PC-3 (cell line): ENCODE data around the gene PELI2. TPM values are rescaled to one million over a fixed set of nuclear protein-coding genes. Genes with fewer than 3 reads are reported as not detected.

Experiments
- ATAC-seq: fragments of 200-7000 bp; cut with Tn5 transposase; 2 replicates; pipeline ENCODE4 v1.9.1; 2020; ENCODE audit warnings: mild to moderate bottlenecking, moderate library complexity
- BruUV-seq: library from RNA; stranded (reverse); fragments of 400-500 nt; replicated peaks from 2 replicates; lab custom pipeline; 2021; lab: Mats Ljungman, UMichigan
- CTCF ChIA-PET: fragments of 300-600 bp; sonication (Branson Sonifier 250); formaldehyde crosslinking; loops from one replicate; lab custom pipeline; 2022; ENCODE audit warnings: antibody characterized with exemption; lab: Charles Lee
- POLR2A ChIA-PET: fragments of 300-600 bp; sonication (Branson Sonifier 250); formaldehyde crosslinking; loops from one replicate; lab custom pipeline; 2022; ENCODE audit warnings: antibody characterized with exemption; ENCODE audit not compliant: unreplicated experiment; lab: Charles Lee
- DNase-seq: peaks from one replicate; pipeline ENCODE4 v3.0.0-alpha.2; 2015
- H2AFZ ChIP-seq: fragments of 300-600 bp; sonication (generic); 2 replicates; pipeline ENCODE4 v1.6.0; 2016; ENCODE audit warnings: antibody characterized with exemption, low read length
- H3F3A ChIP-seq: fragments of 300-600 bp; sonication (generic); one replicate; pipeline ENCODE4 v1.6.0; 2017; ENCODE audit warnings: antibody characterized with exemption, low read length, control low read depth, mild to moderate bottlenecking; ENCODE audit not compliant: unreplicated experiment
- H3K27ac ChIP-seq: fragments of 300-600 bp; sonication (generic); 2 replicates; pipeline ENCODE4 v1.5.1; 2016; ENCODE audit warnings: mild to moderate bottlenecking, low read length
- H3K27me3 ChIP-seq: fragments of 300-600 bp; sonication (generic); 2 replicates; pipeline ENCODE4 v1.6.1; 2016; ENCODE audit warnings: low read length, mixed read lengths
- H3K36me3 ChIP-seq: fragments of 300-600 bp; sonication (generic); 2 replicates; pipeline ENCODE4 v1.6.1; 2016; ENCODE audit warnings: low read depth, mixed run types, low read length, mixed read lengths
- H3K4me1 ChIP-seq: fragments of 300-600 bp; sonication (generic); 2 replicates; pipeline ENCODE4 v1.5.1; 2016; ENCODE audit warnings: low read length; ENCODE audit not compliant: insufficient read depth
- H3K4me2 ChIP-seq: fragments of 300-600 bp; sonication (generic); 2 replicates; pipeline ENCODE4 v1.6.0; 2016; ENCODE audit warnings: low read length
- H3K4me3 ChIP-seq: fragments of 300-600 bp; sonication (generic); 2 replicates; pipeline ENCODE4 v1.5.1; 2016; ENCODE audit warnings: mild to moderate bottlenecking, low read length, mixed read lengths
- H3K79me2 ChIP-seq: fragments of 300-600 bp; sonication (generic); 2 replicates; pipeline ENCODE4 v1.6.1; 2017; ENCODE audit warnings: low read length, mixed read lengths
- H3K9ac ChIP-seq: fragments of 300-600 bp; sonication (generic); 2 replicates; pipeline ENCODE4 v1.6.0; 2016; ENCODE audit warnings: mild to moderate bottlenecking, low read length
- H3K9me2 ChIP-seq: fragments of 300-600 bp; sonication (generic); replicated peaks from 2 replicates; pipeline ENCODE4 v1.6.1; 2016; ENCODE audit warnings: mixed run types, low read length, mixed read lengths
- H3K9me3 ChIP-seq: fragments of 300-600 bp; sonication (generic); 2 replicates; pipeline ENCODE4 v1.6.1; 2016; ENCODE audit warnings: low read length, mixed read lengths
- H4K20me1 ChIP-seq: fragments of 300-600 bp; sonication (generic); 2 replicates; pipeline ENCODE4 v1.6.1; 2016; ENCODE audit warnings: low read length, mixed read lengths
- EZH2 ChIP-seq: fragments of 300-600 bp; sonication (generic); IDR thresholded peaks from one replicate; pipeline ENCODE4 v1.6.1; 2017; ENCODE audit warnings: antibody characterized with exemption, mild to moderate bottlenecking, low read length; ENCODE audit not compliant: unreplicated experiment
- EZH2phosphoT487 ChIP-seq: fragments of 300-600 bp; sonication (generic); IDR thresholded peaks from 2 replicates; pipeline ENCODE4 v1.6.1; 2018; ENCODE audit warnings: mild to moderate bottlenecking, antibody characterized with exemption, low read length, borderline replicate concordance
- intact Hi-C: fragments of 100-400 bp; cut with micrococcal nuclease; formaldehyde crosslinking; loops from 2 replicates; pipeline ENCODE4 v1.9.0; 2023
- total RNA-seq: library from RNA; depleted of rRNA; stranded (reverse); fragments of >200 nt; gene quantifications from 2 replicates; pipeline ENCODE4 v1.2.3, GENCODE V29; 2014
- TF ChIP-seq, protein P1 (sequence below): fragments of 300-600 bp; sonication (generic); conservative IDR thresholded peaks from 2 replicates; pipeline ENCODE4 v1.5.1; 2017; ENCODE audit warnings: antibody characterized with exemption, low read depth, mild to moderate bottlenecking, low read length

Gene PELI2
- total RNA-seq, 1 experiment from 2014 or later: 0.11 TPM

- H3K27me3 ChIP-seq: peaks cover 100% of the 10 kb centered on the region
- H3F3A ChIP-seq: no peaks in the 10 kb centered on the region
- no peaks in the 10 kb centered on the region for H4K20me1 ChIP-seq
- H3K79me2 ChIP-seq: no peaks in the 10 kb centered on the region
- no peaks in the 10 kb centered on the region for H3K36me3 ChIP-seq
- H3K27ac ChIP-seq: no peak overlapping the region
- no peak overlapping the region for H2AFZ ChIP-seq
- H3K4me1 ChIP-seq: no peaks in the 10 kb centered on the region
- BruUV-seq: no TSS peak
- no peak overlapping the region for H3K4me3 ChIP-seq
- ChIA-PET CTCF (interaction anchor here (0.6 kb wide), 1 partner anchor 485 kb away, joined by 3 read pairs; no protein-coding TSS in a partner anchor), POLR2A (no interaction called here)
- no peaks in the 10 kb centered on the region for H3K9me3 ChIP-seq
- no peak overlapping the region for H3K4me2 ChIP-seq
- ATAC-seq: no peak; the same call in 1 of the 2 replicates
- H3K9ac ChIP-seq: no peak overlapping the region
- intact Hi-C loops: no loop called here
- TF ChIP-seq EZH2phosphoT487 (no peak; the same call in 1 of the 2 replicates), EZH2 (no peak)
- TF ChIP-seq, protein P1, sequence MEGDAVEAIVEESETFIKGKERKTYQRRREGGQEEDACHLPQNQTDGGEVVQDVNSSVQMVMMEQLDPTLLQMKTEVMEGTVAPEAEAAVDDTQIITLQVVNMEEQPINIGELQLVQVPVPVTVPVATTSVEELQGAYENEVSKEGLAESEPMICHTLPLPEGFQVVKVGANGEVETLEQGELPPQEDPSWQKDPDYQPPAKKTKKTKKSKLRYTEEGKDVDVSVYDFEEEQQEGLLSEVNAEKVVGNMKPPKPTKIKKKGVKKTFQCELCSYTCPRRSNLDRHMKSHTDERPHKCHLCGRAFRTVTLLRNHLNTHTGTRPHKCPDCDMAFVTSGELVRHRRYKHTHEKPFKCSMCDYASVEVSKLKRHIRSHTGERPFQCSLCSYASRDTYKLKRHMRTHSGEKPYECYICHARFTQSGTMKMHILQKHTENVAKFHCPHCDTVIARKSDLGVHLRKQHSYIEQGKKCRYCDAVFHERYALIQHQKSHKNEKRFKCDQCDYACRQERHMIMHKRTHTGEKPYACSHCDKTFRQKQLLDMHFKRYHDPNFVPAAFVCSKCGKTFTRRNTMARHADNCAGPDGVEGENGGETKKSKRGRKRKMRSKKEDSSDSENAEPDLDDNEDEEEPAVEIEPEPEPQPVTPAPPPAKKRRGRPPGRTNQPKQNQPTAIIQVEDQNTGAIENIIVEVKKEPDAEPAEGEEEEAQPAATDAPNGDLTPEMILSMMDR: no peak
- no peak for DNase-seq
- H3K9me2 ChIP-seq: no peaks in the 10 kb centered on the region
Measured at GRCh38 chr14:56219666-56220413, 101.6 kb downstream of the PELI2 start.

DNA sequence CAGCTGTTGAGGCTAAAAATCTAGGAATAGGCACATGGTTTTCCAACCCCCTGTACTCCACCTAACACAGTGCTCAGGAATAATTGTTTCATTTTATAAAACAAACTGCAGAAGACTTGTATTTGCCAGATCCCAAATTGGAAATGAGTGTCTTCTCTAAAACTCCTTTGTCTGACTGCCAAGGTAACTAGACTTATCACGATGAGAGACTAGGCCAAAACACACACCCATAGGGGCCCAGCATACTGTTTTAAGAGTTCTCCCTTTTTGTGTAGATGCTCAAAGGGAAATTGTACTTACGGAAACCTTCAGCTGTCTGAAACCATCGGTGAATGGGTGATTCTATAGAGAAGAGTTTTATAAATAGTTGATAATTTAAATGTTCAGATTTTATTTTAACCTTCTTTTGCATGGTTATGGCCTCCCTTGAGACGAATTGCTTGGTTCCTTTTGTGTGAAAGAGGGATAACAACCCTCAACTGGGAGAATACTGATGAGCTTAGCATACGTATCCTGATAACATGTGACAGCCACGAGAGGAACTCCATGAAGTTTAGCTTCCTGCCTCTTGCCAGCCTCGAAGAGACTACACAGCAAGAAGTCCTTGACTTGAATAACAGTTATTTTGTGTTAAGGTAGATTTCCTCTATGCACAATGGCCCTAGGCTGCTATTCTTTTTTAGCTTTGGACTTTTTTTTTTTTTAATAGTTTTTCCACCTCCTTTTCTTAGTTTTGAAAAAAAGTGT is 103.3 kb downstream of the PELI2 start:
- H3K9me3 ChIP-seq: no peaks in the 10 kb centered on the region
- H3K79me2 ChIP-seq: no peaks in the 10 kb centered on the region
- H3K36me3 ChIP-seq: no peaks in the 10 kb centered on the region
- no TSS peak for BruUV-seq
- no peak overlapping the region for H3K4me3 ChIP-seq
- intact Hi-C loops: no loop called here
- CTCF ChIA-PET: no interaction called here
- ATAC-seq: no peak
- TF ChIP-seq EZH2phosphoT487 (no peak), EZH2 (no peak)
- TF ChIP-seq, protein P1: no peak
- no peak overlapping the region for H3K9ac ChIP-seq
- no peak overlapping the region for H2AFZ ChIP-seq
- H3K4me1 ChIP-seq: no peaks in the 10 kb centered on the region
- no peak overlapping the region for H3K27ac ChIP-seq
- H3K27me3 ChIP-seq: peaks cover 100% of the 10 kb centered on the region
- no peaks in the 10 kb centered on the region for H3K9me2 ChIP-seq
- H4K20me1 ChIP-seq: no peaks in the 10 kb centered on the region
- no peak for DNase-seq
- POLR2A ChIA-PET: no interaction called here
- H3K4me2 ChIP-seq: no peak overlapping the region
- no peaks in the 10 kb centered on the region for H3F3A ChIP-seq
